Measurements from ENCODE around the gene GNG4.

The GNG4 gene

DNA sequence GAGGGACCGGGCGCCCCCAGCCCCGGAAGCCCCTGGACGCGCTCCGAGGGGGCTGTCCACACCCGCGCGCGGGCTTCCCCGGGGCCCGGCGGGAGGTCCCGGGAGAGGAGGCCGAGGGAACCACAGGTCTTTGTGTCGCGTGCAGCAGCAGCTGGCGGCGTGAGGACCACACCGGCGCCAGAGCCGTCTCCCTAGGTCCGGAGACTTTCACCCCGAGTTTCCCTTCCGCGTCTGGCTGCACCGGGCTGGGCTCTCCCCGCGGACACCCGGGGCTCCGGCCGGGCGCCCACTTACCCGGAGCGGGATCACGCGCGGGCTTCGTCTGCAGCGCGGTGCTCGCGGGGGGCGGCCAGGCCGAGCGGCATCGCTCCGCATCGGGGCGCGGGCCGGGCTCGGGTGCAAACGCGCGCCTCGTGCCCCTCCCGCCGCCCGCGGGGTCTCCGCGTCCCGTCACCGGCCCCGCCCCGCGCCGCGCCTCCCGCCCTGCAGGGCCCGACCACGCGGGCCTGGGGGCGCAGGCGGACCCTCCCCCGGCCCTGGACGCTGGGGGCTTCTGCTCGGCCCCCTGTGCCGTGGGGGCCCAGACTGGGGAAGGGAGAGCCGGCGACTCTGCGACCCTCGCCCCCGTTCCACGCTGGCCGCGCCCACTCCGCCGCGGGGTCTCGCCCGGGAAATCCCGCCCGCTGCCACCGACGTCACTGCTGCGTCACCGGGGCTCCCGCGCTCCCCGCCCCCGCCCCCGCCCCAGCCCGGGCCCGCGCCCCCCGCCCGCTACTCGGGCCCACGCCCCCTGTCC is at the start of gene GNG4:
Gene GNG4 (minus strand): TSS at position 417 of the 796 bp plus-strand sequence. CDS start 65,946 bp downstream, outside the sequence.
- no peak for DNase-seq (ENCODE audit: low read depth)

- DNase-seq (ENCODE audit: low read depth), result no peak
Observed at GRCh38 chr1:235697508-235697907, 47.9 kb upstream of the GNG4 start.

GRCh38 chr1:235689356-235689755 is 39.8 kb upstream of the GNG4 start:
- DNase-seq (ENCODE audit: low read depth), result no peak

- DNase-seq (ENCODE audit: low read depth), result no peak
Observed at GRCh38 chr1:235688096-235688495, 38.5 kb upstream of the GNG4 start.

GRCh38 chr1:235683653-235684052 is 34.1 kb upstream of the GNG4 start:
- DNase-seq (ENCODE audit: low read depth), result no peak

DNA sequence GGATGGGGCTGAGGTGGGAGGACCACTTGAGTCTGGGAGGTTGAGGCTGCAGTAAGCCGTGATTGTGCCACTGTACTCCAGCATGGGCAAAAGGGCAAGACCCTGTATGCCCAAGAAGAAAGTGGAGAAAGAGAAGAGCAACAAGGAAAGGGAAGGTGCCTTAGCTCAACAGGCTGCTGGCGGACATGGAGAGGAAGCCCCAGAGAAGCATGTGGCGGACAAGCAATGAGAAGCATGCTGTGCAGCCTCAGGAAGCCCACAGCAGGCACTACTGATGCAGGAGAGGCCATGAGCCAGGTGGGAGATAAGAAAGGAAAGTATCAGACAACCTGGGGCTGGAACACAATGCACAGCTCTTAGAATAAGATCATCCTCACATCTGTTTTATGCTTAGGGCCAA is 32.6 kb upstream of the GNG4 start:
- no peak for DNase-seq (ENCODE audit: low read depth)

DNA sequence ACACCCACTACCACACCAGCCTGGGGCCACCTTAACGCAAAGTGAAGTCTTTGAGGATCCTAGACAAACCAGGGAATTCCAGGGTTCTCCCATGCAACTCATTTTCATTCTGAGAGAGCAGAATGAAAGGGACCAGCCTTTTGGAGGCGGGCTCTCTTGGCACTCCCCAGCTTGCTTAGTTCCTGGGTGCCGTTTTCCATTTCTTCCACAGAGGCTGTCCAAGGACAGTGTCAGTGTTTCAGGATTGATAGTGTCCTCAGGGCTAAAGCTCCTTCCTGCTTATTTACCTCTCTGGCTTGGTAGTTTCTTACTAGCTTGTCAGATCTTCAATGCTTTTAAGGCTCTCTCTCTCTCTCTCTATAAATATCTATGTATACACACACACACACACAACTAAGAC is 30.1 kb upstream of the GNG4 start:
- no peak for DNase-seq (ENCODE audit: low read depth)

- DNase-seq (ENCODE audit: low read depth), result no peak
Observed at GRCh38 chr1:235679005-235679404, 29.4 kb upstream of the GNG4 start.

DNA sequence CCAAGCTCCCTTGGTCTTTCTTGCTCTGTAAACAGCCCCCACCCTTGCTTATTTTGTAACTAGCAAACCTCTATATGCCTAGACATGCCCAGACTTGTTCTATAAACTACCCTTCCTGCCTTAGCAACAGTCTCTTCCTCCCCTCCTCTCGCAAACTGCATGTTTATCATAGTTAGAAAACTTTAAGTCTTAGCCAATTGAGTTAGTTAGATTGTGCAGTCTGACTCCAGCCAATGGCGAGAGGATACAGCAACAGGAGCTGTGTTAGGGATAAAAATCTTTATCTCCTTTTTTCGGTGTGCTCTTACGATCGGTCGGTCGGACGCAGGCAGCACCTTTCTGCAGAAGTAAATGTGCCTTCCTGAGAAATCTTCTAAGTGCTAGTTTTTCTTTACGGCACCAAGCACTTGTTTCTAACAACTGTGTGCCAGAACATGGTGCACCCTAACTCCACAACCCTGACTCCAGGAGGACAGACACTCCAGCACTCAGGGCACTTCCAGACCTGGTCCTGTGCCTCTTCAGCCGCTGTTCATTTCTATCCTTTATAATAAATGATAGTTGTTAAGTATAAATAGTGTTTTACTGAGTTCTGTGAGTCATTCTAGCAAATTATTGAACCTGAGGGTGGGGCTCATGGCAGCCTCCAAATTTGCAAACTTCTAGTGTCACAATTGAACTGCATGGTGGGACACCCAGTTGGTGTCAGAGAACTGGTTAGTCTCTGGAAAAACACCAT is 25.7 kb upstream of the GNG4 start:
- DNase-seq (ENCODE audit: low read depth), result no peak

DNA sequence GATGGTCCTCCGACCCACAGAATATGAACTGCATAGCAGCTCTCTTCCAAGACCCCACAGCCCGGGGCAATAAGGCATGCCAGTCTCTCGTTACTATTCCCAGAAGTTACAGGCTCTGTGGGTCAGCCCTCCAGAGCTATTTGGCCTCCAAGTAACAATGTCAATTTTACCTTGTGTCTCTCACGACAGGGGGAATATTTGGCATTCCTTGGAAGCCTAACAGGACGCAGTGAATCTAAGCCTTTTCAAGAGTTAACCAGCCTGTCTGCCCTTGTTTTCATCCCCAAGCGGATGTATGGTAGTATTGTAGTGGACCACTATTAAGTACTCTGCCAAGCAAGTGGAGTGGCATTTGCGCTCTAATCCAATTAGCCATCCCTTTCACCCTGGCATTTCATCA is 24.4 kb upstream of the GNG4 start:
- DNase-seq (ENCODE audit: low read depth), result no peak

- no peak for DNase-seq (ENCODE audit: low read depth)
Observed at GRCh38 chr1:235671992-235672391, 22.4 kb upstream of the GNG4 start.

DNA sequence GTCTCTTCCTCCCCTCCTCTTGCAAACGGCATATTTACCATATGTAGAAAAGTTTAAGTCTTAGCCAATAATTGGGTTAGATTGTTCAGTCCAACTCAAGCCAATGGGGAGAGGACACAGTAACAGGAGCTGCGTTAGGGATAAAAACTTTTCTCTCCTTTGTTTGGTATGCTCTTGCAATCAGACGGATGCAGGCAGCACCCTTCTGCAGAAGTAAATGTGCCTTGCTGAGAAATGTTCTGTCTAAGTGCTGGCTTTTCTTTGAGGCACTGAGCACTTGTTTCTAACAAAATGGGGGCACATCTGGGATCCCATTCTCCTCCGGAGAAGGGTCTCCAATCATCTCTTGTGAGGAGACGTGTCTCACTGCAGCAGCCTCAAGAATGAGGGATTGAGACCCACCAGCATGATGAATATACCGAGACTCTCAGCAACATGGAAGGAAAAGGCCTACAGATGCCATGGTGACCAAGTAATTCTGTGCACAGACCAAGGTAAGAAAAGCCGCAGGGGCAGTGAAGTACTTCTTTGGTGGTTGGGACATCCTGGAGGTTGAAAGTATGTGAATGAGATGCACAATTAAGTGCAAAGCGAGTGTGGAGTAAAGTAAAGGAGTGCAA is 20.7 kb upstream of the GNG4 start:
- no peak for DNase-seq (ENCODE audit: low read depth)

DNA sequence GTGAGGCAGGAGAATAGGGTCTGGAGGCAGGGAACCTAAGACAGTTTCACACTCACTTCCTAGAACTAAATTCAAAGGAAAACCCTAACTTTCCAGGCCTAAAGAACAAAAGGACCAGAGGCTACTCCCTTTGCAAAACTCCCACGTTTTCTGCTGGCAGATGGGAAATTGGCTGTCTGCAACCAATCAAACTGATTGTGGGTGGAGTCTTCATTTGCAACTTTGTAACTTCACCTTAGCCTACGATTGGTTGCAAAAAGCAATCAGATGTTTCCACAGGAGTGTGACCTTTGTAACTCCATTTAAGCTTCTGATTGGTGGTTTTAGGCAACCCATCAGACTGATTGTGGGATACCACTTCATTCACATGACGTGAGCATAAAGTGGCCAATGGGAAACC is 19.7 kb upstream of the GNG4 start:
- no peak for DNase-seq (ENCODE audit: low read depth)

DNA sequence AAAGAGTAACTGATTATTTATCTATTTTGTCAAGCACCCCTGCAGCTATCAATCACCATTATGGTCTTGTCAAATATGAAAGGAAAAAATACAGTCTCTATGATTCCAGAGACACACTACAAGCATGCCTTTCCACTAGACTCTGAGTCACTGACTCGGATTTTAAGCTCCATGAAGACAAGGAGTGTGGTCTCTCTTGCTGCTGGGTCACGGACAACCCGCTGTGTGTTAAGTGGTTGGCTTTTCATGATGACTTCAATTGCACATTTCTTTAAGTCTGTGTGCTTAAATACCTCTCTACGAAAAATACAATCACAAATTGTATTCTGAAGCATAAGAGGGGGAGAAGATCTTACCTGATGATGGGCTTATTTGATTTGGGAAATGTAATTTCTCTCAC is 14.0 kb upstream of the GNG4 start:
- DNase-seq (ENCODE audit: low read depth), result no peak

DNA sequence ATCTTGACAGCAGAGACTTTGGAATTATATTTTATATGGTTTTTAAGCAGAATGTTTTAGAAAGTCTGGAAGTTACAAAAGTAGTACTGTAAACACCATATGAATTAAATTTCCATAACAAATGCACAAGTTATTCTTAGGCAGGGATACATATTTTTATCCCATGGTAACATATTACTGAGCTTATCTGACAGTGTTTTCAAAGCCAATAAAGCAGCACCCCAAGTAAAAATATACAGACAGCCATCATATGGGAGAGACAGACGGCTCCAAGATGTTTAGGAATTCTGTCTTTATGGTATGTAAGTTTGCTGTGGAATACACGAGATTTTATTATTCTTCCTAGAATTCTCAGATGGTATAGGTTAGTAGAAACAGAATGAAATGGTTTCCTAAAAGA is 12.0 kb upstream of the GNG4 start:
- no peak for DNase-seq (ENCODE audit: low read depth)

DNA sequence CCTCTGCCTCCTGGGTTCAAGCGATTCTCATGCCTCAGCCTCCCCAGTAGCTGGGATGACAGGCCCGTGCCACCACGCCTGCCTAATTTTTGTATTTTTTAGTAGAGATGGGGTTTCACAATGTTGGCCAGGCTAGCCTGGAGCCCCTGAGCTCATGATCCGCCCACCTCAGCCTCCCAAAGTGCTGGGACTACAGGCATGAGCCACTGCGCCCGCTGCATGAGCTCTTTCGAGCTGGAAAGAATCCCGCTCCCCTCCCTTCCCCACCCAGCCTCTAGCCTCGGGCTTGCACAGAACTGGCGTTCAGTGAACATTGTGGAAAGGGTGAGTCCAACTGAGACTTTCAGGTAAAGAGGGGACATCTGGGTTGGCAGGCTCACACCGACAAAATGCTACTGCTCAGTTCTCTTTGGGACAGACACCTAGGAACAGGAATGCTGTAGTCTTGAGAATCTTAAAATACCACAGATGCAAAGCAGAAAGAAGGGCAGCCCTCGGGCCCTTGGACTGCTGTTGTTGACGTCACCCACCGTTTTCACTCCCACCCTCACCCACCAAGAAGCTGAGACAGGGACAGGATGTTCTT is 9.7 kb upstream of the GNG4 start:
- no peak for DNase-seq (ENCODE audit: low read depth)

- DNase-seq (ENCODE audit: low read depth), result no peak
Observed at GRCh38 chr1:235657747-235658526, 8.4 kb upstream of the GNG4 start.

- DNase-seq (ENCODE audit: low read depth), result no peak
Observed at GRCh38 chr1:235657269-235657668, 7.7 kb upstream of the GNG4 start.

GRCh38 chr1:235652364-235652763 is 2.8 kb upstream of the GNG4 start:
- no peak for DNase-seq (ENCODE audit: low read depth)

DNA sequence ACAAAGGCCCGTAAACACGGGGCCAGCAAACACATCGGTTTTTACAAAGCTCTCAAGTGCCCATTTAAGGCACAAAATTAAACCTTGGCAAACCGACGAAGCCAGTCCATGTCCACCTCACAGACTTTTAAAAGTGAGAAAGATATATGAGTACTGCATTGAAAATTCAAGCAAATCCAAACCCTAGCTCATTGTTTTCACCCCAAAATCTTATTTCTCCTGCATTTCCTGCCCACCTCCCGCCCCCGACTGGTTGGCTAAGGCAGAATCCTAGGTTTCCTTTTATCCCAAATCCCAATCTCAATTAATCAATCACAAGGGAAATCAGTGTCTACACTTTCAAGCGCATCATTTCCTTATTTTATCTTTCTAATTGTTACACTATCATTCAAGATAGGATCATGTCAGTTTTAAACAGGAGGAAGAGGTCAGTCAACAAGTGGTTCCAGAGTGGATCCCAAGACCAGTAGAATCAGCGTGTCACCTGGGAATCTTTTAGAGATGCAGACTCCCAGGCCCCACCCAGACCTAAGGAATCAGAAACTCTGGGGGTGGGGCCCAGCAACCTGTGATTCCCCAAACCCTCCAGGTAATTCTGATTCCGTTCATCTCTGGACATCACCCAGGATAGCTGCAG is 1.7 kb upstream of the GNG4 start:
- DNase-seq (ENCODE audit: low read depth), result no peak
